Measurements from ENCODE around the gene PRKN.

- no peak for TF ChIP-seq CTCF (IDR thresholded peaks at IDR 0.05)
- TF ChIP-seq POLR2A (IDR thresholded peaks at IDR 0.05): no peak
Measured at GRCh38 chr6:161984713-161985112, 742.9 kb downstream of the PRKN start.
